ENCODE data around the gene SGPL1.

- TF ChIP-seq, protein P1, sequence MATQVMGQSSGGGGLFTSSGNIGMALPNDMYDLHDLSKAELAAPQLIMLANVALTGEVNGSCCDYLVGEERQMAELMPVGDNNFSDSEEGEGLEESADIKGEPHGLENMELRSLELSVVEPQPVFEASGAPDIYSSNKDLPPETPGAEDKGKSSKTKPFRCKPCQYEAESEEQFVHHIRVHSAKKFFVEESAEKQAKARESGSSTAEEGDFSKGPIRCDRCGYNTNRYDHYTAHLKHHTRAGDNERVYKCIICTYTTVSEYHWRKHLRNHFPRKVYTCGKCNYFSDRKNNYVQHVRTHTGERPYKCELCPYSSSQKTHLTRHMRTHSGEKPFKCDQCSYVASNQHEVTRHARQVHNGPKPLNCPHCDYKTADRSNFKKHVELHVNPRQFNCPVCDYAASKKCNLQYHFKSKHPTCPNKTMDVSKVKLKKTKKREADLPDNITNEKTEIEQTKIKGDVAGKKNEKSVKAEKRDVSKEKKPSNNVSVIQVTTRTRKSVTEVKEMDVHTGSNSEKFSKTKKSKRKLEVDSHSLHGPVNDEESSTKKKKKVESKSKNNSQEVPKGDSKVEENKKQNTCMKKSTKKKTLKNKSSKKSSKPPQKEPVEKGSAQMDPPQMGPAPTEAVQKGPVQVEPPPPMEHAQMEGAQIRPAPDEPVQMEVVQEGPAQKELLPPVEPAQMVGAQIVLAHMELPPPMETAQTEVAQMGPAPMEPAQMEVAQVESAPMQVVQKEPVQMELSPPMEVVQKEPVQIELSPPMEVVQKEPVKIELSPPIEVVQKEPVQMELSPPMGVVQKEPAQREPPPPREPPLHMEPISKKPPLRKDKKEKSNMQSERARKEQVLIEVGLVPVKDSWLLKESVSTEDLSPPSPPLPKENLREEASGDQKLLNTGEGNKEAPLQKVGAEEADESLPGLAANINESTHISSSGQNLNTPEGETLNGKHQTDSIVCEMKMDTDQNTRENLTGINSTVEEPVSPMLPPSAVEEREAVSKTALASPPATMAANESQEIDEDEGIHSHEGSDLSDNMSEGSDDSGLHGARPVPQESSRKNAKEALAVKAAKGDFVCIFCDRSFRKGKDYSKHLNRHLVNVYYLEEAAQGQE (IDR thresholded peaks at IDR 0.05; ENCODE audit: insufficient replicate concordance, low read depth), result no peak
- TF ChIP-seq POLR2AphosphoS5 (IDR thresholded peaks at IDR 0.05; ENCODE audit: low read depth) (no peak), CTCF (IDR thresholded peaks at IDR 0.05; ENCODE audit: insufficient read depth, low read length) (no peak), SPI1 (IDR thresholded peaks at IDR 0.05; ENCODE audit: borderline replicate concordance, low read depth) (no peak)
Observed at GRCh38 chr10:70921285-70921684, 105.5 kb downstream of the SGPL1 start.
